ENCODE data around the gene CDK19.
"Not testable (repeated sequence)": the region's sequence is repeated elsewhere in the genome, so short reads cannot be mapped to it uniquely, and the experiment has no call there.

Gene CDK19

GRCh38 chr6:110617057-110617456 is 198.2 kb downstream of the CDK19 start:
- no peak for DNase-seq

GRCh38 chr6:110615722-110616121 is 199.5 kb downstream of the CDK19 start:
- DNase-seq, result no peak

- DNase-seq, result no peak
Observed at GRCh38 chr6:110614586-110614985, 200.7 kb downstream of the CDK19 start.

GRCh38 chr6:110614106-110614505 is 201.2 kb downstream of the CDK19 start:
- no peak for DNase-seq

- DNase-seq, result no peak
Observed at GRCh38 chr6:110613356-110613755, 201.9 kb downstream of the CDK19 start.

GRCh38 chr6:110612298-110612697 is 203.0 kb downstream of the CDK19 start:
- DNase-seq, result no peak

GRCh38 chr6:110609101-110609500 is 206.2 kb downstream of the CDK19 start:
- no peak for DNase-seq

GRCh38 chr6:110608151-110608550 is 207.1 kb downstream of the CDK19 start:
- DNase-seq, result no peak

GRCh38 chr6:110606151-110606550 is 209.1 kb downstream of the CDK19 start:
- no peak for DNase-seq

- DNase-seq, result not testable (repeated sequence)
Observed at GRCh38 chr6:110600640-110601039, 214.6 kb downstream of the CDK19 start.

- DNase-seq, result no peak
Observed at GRCh38 chr6:110597761-110598160, 217.5 kb downstream of the CDK19 start.

- DNase-seq, result no peak
Observed at GRCh38 chr6:110596354-110596753, 218.9 kb downstream of the CDK19 start.

GRCh38 chr6:110595112-110595511 is 220.2 kb downstream of the CDK19 start:
- no peak for DNase-seq

- DNase-seq, result no peak
Observed at GRCh38 chr6:110593637-110594036, 221.6 kb downstream of the CDK19 start.

- DNase-seq, result no peak
Observed at GRCh38 chr6:110592765-110593164, 222.5 kb downstream of the CDK19 start.

GRCh38 chr6:110590821-110591351 is 224.4 kb downstream of the CDK19 start:
- no peak for DNase-seq

GRCh38 chr6:110589865-110590513 is 225.3 kb downstream of the CDK19 start:
- DNase-seq, result no peak

- DNase-seq, result no peak
Observed at GRCh38 chr6:110587328-110587727, 227.9 kb downstream of the CDK19 start.

GRCh38 chr6:110581679-110582078 is 233.6 kb downstream of the CDK19 start:
- DNase-seq, result no peak

GRCh38 chr6:110577596-110578167 is 237.6 kb downstream of the CDK19 start:
- not testable (repeated sequence) for DNase-seq

GRCh38 chr6:110575925-110576463 is 239.3 kb downstream of the CDK19 start:
- DNase-seq, result no peak

GRCh38 chr6:110574817-110575216 is 240.5 kb downstream of the CDK19 start:
- no peak for DNase-seq

- no peak for DNase-seq
Observed at GRCh38 chr6:110573537-110573936, 241.7 kb downstream of the CDK19 start.

- DNase-seq, result no peak
Observed at GRCh38 chr6:110573136-110573535, 242.1 kb downstream of the CDK19 start.

Measured in NCI-H526 treated with DMSO at 0.1 percent for 48 hours (cell line).